Measurements from ENCODE around the gene BRCA2. TPM values are rescaled to one million over a fixed set of nuclear protein-coding genes. Genes with fewer than 3 reads are reported as not detected.

The BRCA2 gene
- 8.4 and 8.9 TPM in 2 replicates for total RNA-seq

DNA sequence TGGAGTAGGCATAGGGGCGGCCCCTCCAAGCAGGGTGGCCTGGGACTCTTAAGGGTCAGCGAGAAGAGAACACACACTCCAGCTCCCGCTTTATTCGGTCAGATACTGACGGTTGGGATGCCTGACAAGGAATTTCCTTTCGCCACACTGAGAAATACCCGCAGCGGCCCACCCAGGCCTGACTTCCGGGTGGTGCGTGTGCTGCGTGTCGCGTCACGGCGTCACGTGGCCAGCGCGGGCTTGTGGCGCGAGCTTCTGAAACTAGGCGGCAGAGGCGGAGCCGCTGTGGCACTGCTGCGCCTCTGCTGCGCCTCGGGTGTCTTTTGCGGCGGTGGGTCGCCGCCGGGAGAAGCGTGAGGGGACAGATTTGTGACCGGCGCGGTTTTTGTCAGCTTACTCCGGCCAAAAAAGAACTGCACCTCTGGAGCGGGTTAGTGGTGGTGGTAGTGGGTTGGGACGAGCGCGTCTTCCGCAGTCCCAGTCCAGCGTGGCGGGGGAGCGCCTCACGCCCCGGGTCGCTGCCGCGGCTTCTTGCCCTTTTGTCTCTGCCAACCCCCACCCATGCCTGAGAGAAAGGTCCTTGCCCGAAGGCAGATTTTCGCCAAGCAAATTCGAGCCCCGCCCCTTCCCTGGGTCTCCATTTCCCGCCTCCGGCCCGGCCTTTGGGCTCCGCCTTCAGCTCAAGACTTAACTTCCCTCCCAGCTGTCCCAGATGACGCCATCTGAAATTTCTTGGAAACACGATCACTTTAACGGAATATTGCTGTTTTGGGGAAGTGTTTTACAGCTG lies at the start of gene BRCA2, which contains the start of gene ZAR1L:
TSS of gene BRCA2 (plus strand) at position 271 of the 790 bp plus-strand sequence. CDS start 953 bp downstream, outside the sequence.
TSS of gene ZAR1L (minus strand) at position 126 of the 790 bp plus-strand sequence. CDS start 3,438 bp downstream, outside the sequence.

GRCh38 chr13:32427852-32428580 lies 112.7 kb downstream of the BRCA2 start, which contains the start of gene N4BP2L1:
TSS of gene N4BP2L1 (minus strand) at chr13:32428130. CDS start at chr13:32428082, 48 bp downstream.

Other genes starting within 250 kb of the BRCA2 start
- not detected in 2 replicates for gene ZAR1L, start 145 bp upstream of the BRCA2 start, total RNA-seq
- 0.30 and 0.67 TPM in 2 replicates for gene N4BP2L1, start 112.6 kb downstream of the BRCA2 start, total RNA-seq
- gene N4BP2L2, start 223.3 kb downstream of the BRCA2 start, total RNA-seq: 23.6 and 24.4 TPM in 2 replicates

Data from bronchus fibroblast of lung (primary cell).